Fibroblast of lung (primary cell): Measurements from ENCODE around the gene PPIP5K2. TPM values are rescaled to one million over a fixed set of nuclear protein-coding genes. Genes with fewer than 3 reads are reported as not detected.

Experiments
- DNase-seq, 2 donors: peaks; one replicate each; pipeline versions ENCODE4 v3.0.0 to v3.0.0-alpha.2; 2010; ENCODE audit warnings: low read depth in 2 of 2
- H2AFZ ChIP-seq: 2 replicates; pipeline ENCODE4 v1.5.1; 2012; ENCODE audit warnings: low read length, control low read depth, inconsistent platforms
- H3K27ac ChIP-seq: 2 replicates; pipeline ENCODE4 v1.5.1; 2011; ENCODE audit warnings: low read length, control low read depth; ENCODE audit not compliant: insufficient read depth
- H3K27me3 ChIP-seq: 2 replicates; pipeline ENCODE4 v1.5.1; 2011; ENCODE audit warnings: mild to moderate bottlenecking, low read length; ENCODE audit not compliant: control insufficient read depth, insufficient read depth
- H3K36me3 ChIP-seq: 2 replicates; pipeline ENCODE4 v1.5.1; 2011; ENCODE audit warnings: low read length; ENCODE audit not compliant: control insufficient read depth, insufficient read depth
- H3K4me1 ChIP-seq: 2 replicates; pipeline ENCODE4 v1.5.1; 2011; ENCODE audit warnings: low read length; ENCODE audit not compliant: control insufficient read depth, insufficient read depth; ENCODE audit errors: extremely low read depth
- H3K4me2 ChIP-seq: 2 replicates; pipeline ENCODE4 v1.5.1; 2011; ENCODE audit warnings: low read length, control low read depth; ENCODE audit not compliant: insufficient read depth; ENCODE audit errors: extremely low read depth
- H3K4me3 ChIP-seq, 4 experiments: fragments of 200-600 bp in 1 of 4; sonication (generic) in 1 of 4; replicated peaks in 1 of 4; 2 replicates each; pipeline ENCODE4 v1.5.1; 2011 to 2016; ENCODE audit warnings: low read length in 4 of 4, low read depth in 3 of 4, mild to moderate bottlenecking in 3 of 4, control low read depth in 2 of 4, inconsistent platforms in 1 of 4, mixed read lengths in 1 of 4; ENCODE audit not compliant: insufficient read depth in 1 of 4; ENCODE audit errors: control extremely low read depth in 1 of 4
- H3K79me2 ChIP-seq: 2 replicates; pipeline ENCODE4 v1.5.1; 2012; ENCODE audit warnings: mild to moderate bottlenecking, low read length, inconsistent platforms; ENCODE audit not compliant: control insufficient read depth, insufficient read depth
- H3K9ac ChIP-seq: 2 replicates; pipeline ENCODE4 v1.5.1; 2011; ENCODE audit warnings: mild to moderate bottlenecking, low read length, control low read depth; ENCODE audit not compliant: insufficient read depth
- H3K9me3 ChIP-seq: 2 replicates; pipeline ENCODE4 v1.5.1; 2012; ENCODE audit warnings: low read depth, low read length; ENCODE audit not compliant: control insufficient read depth, insufficient read depth
- H4K20me1 ChIP-seq: 2 replicates; pipeline ENCODE4 v1.5.1; 2011; ENCODE audit warnings: low read length; ENCODE audit not compliant: control insufficient read depth, insufficient read depth; ENCODE audit errors: extremely low read depth
- EZH2 ChIP-seq: IDR thresholded peaks from 2 replicates; pipeline ENCODE4 v1.5.1; 2012; ENCODE audit warnings: low read length, control low read depth, mild to moderate bottlenecking; ENCODE audit errors: missing control alignments
- polyA plus RNA-seq, 2 donors: library from polyadenylated mRNA; depleted of rRNA in 1 of 2; stranded (reverse) in 1 of 2; unstranded in 1 of 2; fragments of >200 nt; gene quantifications; 2 replicates each; pipeline ENCODE4 v1.2.1, GENCODE V29; 2011 to 2012; ENCODE audit warnings: missing spikeins in 1 of 2
- total RNA-seq: library from RNA; depleted of rRNA; stranded (reverse); fragments of >200 nt; gene quantifications from 2 replicates; pipeline ENCODE4 v1.2.1, GENCODE V29; 2014
- TF ChIP-seq, protein P1 (sequence below), 2 donors: IDR thresholded peaks in 1 of 2; conservative IDR thresholded peaks in 1 of 2; 1 replicate in 1 of 2; 2 replicates in 1 of 2; pipeline ENCODE4 v1.5.1; 2011 to 2012; ENCODE audit warnings: low read length in 2 of 2, control low read depth in 1 of 2, inconsistent platforms in 1 of 2, low read depth in 1 of 2, mild to moderate bottlenecking in 1 of 2

Gene PPIP5K2
- total and polyA plus RNA-seq, 2 donors (not counting 1 experiment from before 2014, with no cell fraction given): 42.1 to 49.3 TPM

GRCh38 chr5:103243665-103244064 is 123.6 kb downstream of the PPIP5K2 start:
- Histone ChIP-seq H3K4me1 (no peaks in the 10 kb centered on the region), H3K27me3 (peaks cover 2% of the 10 kb centered on the region), H3K36me3 (no peaks in the 10 kb centered on the region), H4K20me1 (no peaks in the 10 kb centered on the region), H3K27ac (no peak overlapping the region), H3K79me2 (no peaks in the 10 kb centered on the region), H3K4me3 (no peak overlapping the region), H3K9me3 (no peaks in the 10 kb centered on the region), H2AFZ (no peak overlapping the region), H3K9ac (no peak overlapping the region), H3K4me2 (no peak overlapping the region)
- peak in 1 of 2 donors; percentile 94 for DNase-seq
- TF ChIP-seq EZH2: no peak
- TF ChIP-seq, protein P1, sequence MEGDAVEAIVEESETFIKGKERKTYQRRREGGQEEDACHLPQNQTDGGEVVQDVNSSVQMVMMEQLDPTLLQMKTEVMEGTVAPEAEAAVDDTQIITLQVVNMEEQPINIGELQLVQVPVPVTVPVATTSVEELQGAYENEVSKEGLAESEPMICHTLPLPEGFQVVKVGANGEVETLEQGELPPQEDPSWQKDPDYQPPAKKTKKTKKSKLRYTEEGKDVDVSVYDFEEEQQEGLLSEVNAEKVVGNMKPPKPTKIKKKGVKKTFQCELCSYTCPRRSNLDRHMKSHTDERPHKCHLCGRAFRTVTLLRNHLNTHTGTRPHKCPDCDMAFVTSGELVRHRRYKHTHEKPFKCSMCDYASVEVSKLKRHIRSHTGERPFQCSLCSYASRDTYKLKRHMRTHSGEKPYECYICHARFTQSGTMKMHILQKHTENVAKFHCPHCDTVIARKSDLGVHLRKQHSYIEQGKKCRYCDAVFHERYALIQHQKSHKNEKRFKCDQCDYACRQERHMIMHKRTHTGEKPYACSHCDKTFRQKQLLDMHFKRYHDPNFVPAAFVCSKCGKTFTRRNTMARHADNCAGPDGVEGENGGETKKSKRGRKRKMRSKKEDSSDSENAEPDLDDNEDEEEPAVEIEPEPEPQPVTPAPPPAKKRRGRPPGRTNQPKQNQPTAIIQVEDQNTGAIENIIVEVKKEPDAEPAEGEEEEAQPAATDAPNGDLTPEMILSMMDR (conservative IDR thresholded peaks at IDR 0.05 in 1 of 2, IDR thresholded peaks at IDR 0.05 in 1 of 2; ENCODE audit: low read depth in 1 of 2, low read length in 2 of 2): no peak

- Histone ChIP-seq H2AFZ (no peak overlapping the region), H3K27me3 (peaks cover 2% of the 10 kb centered on the region), H3K4me1 (no peaks in the 10 kb centered on the region), H3K79me2 (no peaks in the 10 kb centered on the region), H3K4me3 (no peak overlapping the region), H4K20me1 (no peaks in the 10 kb centered on the region), H3K4me2 (no peak overlapping the region), H3K9me3 (no peaks in the 10 kb centered on the region), H3K27ac (no peak overlapping the region), H3K9ac (no peak overlapping the region), H3K36me3 (no peaks in the 10 kb centered on the region)
- DNase-seq: no peak
- TF ChIP-seq EZH2: no peak
- TF ChIP-seq, protein P1 (conservative IDR thresholded peaks at IDR 0.05 in 1 of 2, IDR thresholded peaks at IDR 0.05 in 1 of 2; ENCODE audit: low read depth in 1 of 2, low read length in 2 of 2): no peak
Observed at GRCh38 chr5:103244398-103244797, 124.3 kb downstream of the PPIP5K2 start.

DNA sequence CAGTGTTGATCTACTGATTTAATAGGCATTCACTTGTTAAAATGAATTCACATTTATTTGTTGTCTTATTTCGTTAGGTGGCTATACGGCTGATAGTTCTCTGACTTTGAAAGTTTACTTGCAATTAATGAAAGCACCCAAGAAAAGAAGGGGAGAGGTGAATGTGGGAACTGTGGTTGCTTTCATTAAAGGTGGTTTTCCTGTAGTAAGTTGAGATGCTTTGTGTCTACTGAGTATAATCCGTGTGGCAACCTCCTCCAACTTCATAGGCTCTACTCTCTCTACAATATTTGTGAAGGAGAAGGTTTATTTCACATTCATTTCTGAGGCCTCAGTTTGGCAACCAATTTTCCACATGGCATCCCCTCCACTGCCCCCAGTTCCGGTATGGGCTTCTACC is 125.7 kb downstream of the PPIP5K2 start:
- no peaks in the 10 kb centered on the region for H4K20me1 ChIP-seq
- H3K27me3 ChIP-seq: peaks cover 2% of the 10 kb centered on the region
- H3K9me3 ChIP-seq: no peaks in the 10 kb centered on the region
- no peaks in the 10 kb centered on the region for H3K79me2 ChIP-seq
- no peaks in the 10 kb centered on the region for H3K36me3 ChIP-seq
- no peak overlapping the region for H3K27ac ChIP-seq
- no peaks in the 10 kb centered on the region for H3K4me1 ChIP-seq
- no peak overlapping the region for H3K9ac ChIP-seq
- TF ChIP-seq, protein P1 (conservative IDR thresholded peaks at IDR 0.05 in 1 of 2, IDR thresholded peaks at IDR 0.05 in 1 of 2; ENCODE audit: low read depth in 1 of 2, low read length in 2 of 2): no peak
- TF ChIP-seq EZH2: no peak
- H3K4me2 ChIP-seq: no peak overlapping the region
- DNase-seq: no peak
- no peak overlapping the region for H3K4me3 ChIP-seq
- H2AFZ ChIP-seq: no peak overlapping the region
